Right ventricle myocardium inferior (tissue), 1 donor: ENCODE data around the gene ARHGEF33. TPM values are rescaled to one million over a fixed set of nuclear protein-coding genes. Genes with fewer than 3 reads are reported as not detected.

Source experiments
- ATAC-seq: fragments of 200-7000 bp; cut with Tn5 transposase; one replicate; pipeline ENCODE4 v1.9.1; 2020; ENCODE audit warnings: mild to moderate bottlenecking, moderate library complexity
- DNase-seq: peaks from one replicate; pipeline ENCODE4 v3.0.0; 2021; ENCODE audit errors: missing footprints
- intact Hi-C: fragments of 100-400 bp; cut with DNase I; formaldehyde crosslinking; loops from one replicate; pipeline ENCODE4 v1.11.0; 2022
- total RNA-seq: library from RNA; stranded (reverse); fragmentation: NEBNext Ultra II Directional; extraction: Animal tissue kit (Norgen Biotek cat#: 25700); gene quantifications from one replicate; pipeline ENCODE4 v1.2.1, GENCODE V29; 2021
- donor health status: DM: no; HTN: yes; CAD: no; lungs with severe emphysema.

Gene ARHGEF33
- total RNA-seq, 1 donor from 2014 or later = 0.62 TPM

GRCh38 chr2:38981670-38982357, 92.1 kb downstream of the ARHGEF33 start:
- ATAC-seq (no peak), DNase-seq (no peak)
- intact Hi-C loops = no loop called here

GRCh38 chr2:38982498-38982897, 92.8 kb downstream of the ARHGEF33 start:
- DNase-seq (no peak), ATAC-seq (no peak)
- intact Hi-C loops = no loop called here

DNA sequence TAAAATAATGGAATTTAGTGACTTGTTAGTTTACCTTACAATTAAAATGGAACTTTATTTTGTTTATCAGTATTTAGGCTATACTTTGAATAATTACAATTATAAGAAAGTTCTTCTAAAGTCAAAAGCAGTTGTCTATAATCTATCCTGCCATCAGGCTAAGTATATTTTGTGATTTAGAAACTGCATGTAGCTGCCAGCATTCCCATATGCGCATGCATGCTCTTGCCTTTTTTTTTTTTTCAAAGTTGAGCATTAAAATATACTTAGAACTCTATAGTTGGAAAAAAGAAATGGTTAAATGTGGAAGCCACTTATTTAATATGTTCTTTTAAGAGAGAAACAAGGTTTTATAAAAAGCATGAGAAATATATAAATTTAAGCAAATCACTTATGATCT, 99.0 kb downstream of the ARHGEF33 start:
- DNase-seq (no peak), ATAC-seq (no peak)
- intact Hi-C loops = no loop called here

GRCh38 chr2:38991899-38992298, 102.2 kb downstream of the ARHGEF33 start:
- no peak for ATAC-seq
- DNase-seq = no peak
- intact Hi-C loops = no loop called here

GRCh38 chr2:38997781-38998180, 108.1 kb downstream of the ARHGEF33 start:
- DNase-seq = no peak
- no peak for ATAC-seq
- intact Hi-C loops = no loop called here

- ATAC-seq (no peak), DNase-seq (no peak)
- intact Hi-C loops = no loop called here
These were observed 110.9 kb downstream of the ARHGEF33 start for GRCh38 chr2:39000552-39000951.

- DNase-seq (no peak), ATAC-seq (no peak)
- intact Hi-C loops = no loop called here
These were observed 118.3 kb downstream of the ARHGEF33 start for GRCh38 chr2:39007875-39008504.

DNA sequence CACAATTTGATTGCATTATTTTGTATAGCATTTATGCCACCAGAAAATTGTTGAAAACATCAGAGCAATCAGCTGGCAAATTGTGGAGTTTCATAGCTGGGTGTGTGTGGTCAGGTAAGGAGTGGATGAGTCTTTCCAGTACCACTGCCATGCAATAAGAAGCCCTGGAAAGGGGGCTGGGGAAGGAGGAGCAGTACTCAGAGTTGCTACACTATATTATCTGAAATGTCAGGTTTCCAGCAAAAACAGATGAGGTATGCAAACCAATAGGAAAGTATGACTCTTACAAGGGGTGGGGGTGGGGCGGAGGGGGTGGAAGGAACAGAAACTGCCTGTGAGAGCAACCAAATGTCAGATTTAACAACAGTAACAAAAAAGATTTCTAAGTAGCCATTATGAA, 119.0 kb downstream of the ARHGEF33 start:
- intact Hi-C loops = no loop called here
- ATAC-seq (no peak), DNase-seq (no peak)

GRCh38 chr2:39013871-39014270, 124.2 kb downstream of the ARHGEF33 start:
- no peak for ATAC-seq
- intact Hi-C loops = no loop called here

DNA sequence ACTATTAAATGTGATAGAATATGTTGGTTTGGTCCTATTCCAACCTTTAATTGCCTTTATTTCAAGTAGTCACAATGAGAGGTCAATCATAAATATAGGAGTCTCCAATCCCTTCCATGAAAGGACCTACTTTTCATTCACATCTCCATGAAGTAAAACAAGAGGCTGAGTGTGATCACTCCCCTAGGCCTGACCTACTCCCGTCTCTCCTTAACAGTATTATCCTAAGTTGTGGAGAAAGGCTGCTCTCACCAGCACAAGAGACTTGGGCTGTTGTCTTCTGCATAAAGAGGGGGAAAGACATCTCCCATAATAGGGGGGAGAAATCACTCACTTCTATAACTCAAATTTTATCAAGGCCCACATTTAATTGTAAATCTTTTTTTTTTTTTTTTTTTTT, 125.7 kb downstream of the ARHGEF33 start:
- DNase-seq = no peak
- no peak for ATAC-seq
- intact Hi-C loops = no loop called here

More at GRCh38 chr2:39013871-39014270, 124.2 kb downstream of the ARHGEF33 start:
- DNase-seq = no peak

GRCh38 chr2:39017334-39017733, 127.7 kb downstream of the ARHGEF33 start:
- DNase-seq (no peak), ATAC-seq (no peak)
- intact Hi-C loops = no loop called here

DNA sequence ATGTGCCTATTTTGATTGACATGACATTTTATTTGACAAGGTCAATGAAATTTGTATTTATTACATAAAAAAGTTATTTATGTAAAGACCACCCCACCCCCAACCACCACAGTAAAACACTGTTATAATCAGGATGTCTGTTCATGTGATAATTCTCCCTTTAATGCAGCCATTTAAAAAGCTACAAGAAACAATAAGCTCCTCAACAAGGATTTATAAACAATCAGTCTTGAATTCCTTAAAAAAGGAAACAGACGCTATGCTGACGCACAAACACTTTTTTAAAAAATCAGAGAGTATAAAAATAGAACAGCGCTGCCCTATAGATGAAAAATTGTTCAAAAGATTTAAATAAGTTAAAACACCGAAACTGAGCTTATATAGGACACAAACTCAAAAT, 129.0 kb downstream of the ARHGEF33 start:
- intact Hi-C loops = no loop called here
- DNase-seq (no peak), ATAC-seq (no peak)

- intact Hi-C loops = no loop called here
- ATAC-seq (no peak), DNase-seq (no peak)
These were observed 130.7 kb downstream of the ARHGEF33 start for GRCh38 chr2:39020383-39020782.

GRCh38 chr2:39022642-39023235, 133.1 kb downstream of the ARHGEF33 start:
- intact Hi-C loops = no loop called here
- DNase-seq (no peak), ATAC-seq (no peak)

GRCh38 chr2:39023649-39024048, 134.0 kb downstream of the ARHGEF33 start:
- intact Hi-C loops = no loop called here
- DNase-seq (no peak), ATAC-seq (no peak)

- intact Hi-C loops = no loop called here
- DNase-seq = no peak
- no peak for ATAC-seq
These were observed 135.2 kb downstream of the ARHGEF33 start for GRCh38 chr2:39024833-39025232.

Other genes starting within 250 kb of the ARHGEF33 start
- 15.6 TPM for gene GALM, start 223.8 kb upstream of the ARHGEF33 start, total RNA-seq
- 49.7 TPM for gene SRSF7, start 138.5 kb upstream of the ARHGEF33 start, total RNA-seq
- gene GEMIN6, start 111.7 kb upstream of the ARHGEF33 start, total RNA-seq = 6.1 TPM
- 7.8 TPM for gene DHX57, start 13.9 kb upstream of the ARHGEF33 start, total RNA-seq
- gene MORN2, start 13.9 kb upstream of the ARHGEF33 start, total RNA-seq = 21.4 TPM
- 23.8 TPM for gene SOS1, start 231.2 kb downstream of the ARHGEF33 start, total RNA-seq